ENCODE measurements around the gene TNFRSF13B. TPM values are rescaled to one million over a fixed set of nuclear protein-coding genes. Genes with fewer than 3 reads are reported as not detected.

Gene TNFRSF13B
- total and polyA plus RNA-seq, 12 donors, result 0.18 to 0.48 TPM; not detected in 10

DNA sequence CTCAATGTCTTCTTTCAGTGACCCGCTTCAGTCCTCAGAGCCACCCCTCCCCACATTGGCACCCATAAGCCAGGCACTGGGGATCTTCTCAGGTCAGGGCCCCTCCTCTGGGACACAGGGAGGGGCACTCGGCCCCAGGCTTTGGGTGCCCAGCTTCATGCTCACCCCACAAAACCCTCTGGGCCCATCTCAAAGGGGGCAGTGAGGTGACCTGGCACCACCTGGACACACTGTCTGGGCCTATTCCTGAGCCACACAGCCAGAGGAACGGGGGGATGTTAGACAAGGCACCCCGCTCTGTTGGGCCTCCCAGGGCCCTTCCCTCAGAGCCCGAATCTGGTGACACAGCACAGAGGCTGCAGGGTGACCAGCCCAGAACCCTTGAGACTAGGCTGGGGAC lies 36.1 kb downstream of the TNFRSF13B start:
- no peaks in the 10 kb centered on the region for H3K36me3 ChIP-seq (replicated peaks in 1 of 2)
- no peak for DNase-seq
- no peak overlapping the region for H3K4me3 ChIP-seq
- H3K4me1 ChIP-seq (replicated peaks in 1 of 2), result no peaks in the 10 kb centered on the region
- no peak overlapping the region for H3K27ac ChIP-seq
- H3K9me3 ChIP-seq (replicated peaks in 1 of 3), result no peaks in the 10 kb centered on the region
- TF ChIP-seq CTCF (IDR thresholded peaks at IDR 0.05) (no peak), POLR2A (IDR thresholded peaks at IDR 0.05) (no peak)
- 86 to 92% (median 87%) methylated on average over 1 to 5 of the region's 5 CpGs for WGBS, 4 donors
- intact Hi-C loops (cut with DNase I), result no loop called here
- H3K27me3 ChIP-seq, result no peaks in the 10 kb centered on the region

DNA sequence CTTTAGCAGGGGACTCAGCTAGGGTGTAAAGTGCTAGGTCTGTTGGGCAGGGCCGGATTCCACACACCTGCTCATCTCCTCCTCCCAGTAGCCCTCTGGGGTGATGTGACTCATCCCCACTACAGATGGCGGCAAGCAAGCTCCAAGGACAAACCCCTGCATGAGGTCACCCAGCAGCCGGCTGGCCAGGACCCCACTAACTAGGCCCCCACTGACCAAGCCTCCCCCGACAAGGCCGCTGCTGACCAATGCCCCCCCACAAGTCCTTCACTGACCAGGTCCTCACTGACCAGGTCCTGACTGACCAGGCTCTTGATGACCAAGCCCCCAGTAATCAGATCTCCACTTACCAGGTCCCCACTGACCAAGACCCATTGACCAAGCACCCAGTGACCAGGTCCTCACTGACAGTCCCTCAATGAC lies 36.7 kb downstream of the TNFRSF13B start:
- no peak overlapping the region for H3K4me3 ChIP-seq
- 40 to 75% (median 65%) methylated on average over 1 to 5 of the region's 5 CpGs for WGBS, 4 donors
- DNase-seq, result peak in 1 of 7 donors; percentile 33
- no peaks in the 10 kb centered on the region for H3K9me3 ChIP-seq (replicated peaks in 1 of 3)
- TF ChIP-seq CTCF (IDR thresholded peaks at IDR 0.05), result no peak
- no peak for TF ChIP-seq POLR2A (IDR thresholded peaks at IDR 0.05)
- H3K4me1 ChIP-seq (replicated peaks in 1 of 2), result no peaks in the 10 kb centered on the region
- H3K27me3 ChIP-seq, result no peaks in the 10 kb centered on the region
- H3K36me3 ChIP-seq (replicated peaks in 1 of 2), result no peaks in the 10 kb centered on the region
- intact Hi-C loops (cut with DNase I), result no loop called here
- H3K27ac ChIP-seq, result no peak overlapping the region

DNA sequence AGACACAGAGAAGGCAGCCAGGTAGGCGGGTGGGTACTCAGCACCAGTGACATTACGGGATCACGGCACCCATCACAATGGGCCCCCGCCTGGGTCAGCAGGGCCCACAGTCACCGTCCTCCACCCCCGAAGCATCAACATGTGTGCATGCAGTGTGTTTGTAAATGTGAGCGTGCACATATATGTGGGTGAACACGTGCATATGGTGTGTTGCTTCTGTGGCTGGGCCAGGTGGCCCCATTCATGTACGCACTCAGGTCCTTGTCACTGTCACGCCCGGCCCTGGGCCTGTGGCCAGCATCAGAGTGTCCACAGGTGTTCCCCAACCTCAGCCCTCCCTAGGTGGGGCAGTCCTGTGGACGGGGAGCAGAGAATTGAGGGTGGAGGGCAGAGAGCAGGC lies 37.1 kb downstream of the TNFRSF13B start:
- H3K36me3 ChIP-seq (replicated peaks in 1 of 2), result no peaks in the 10 kb centered on the region
- H3K4me3 ChIP-seq, result no peak overlapping the region
- no peak overlapping the region for H3K27ac ChIP-seq
- no peaks in the 10 kb centered on the region for H3K27me3 ChIP-seq
- no peak for TF ChIP-seq CTCF (IDR thresholded peaks at IDR 0.05)
- TF ChIP-seq POLR2A (IDR thresholded peaks at IDR 0.05), result no peak
- H3K9me3 ChIP-seq (replicated peaks in 1 of 3), result no peaks in the 10 kb centered on the region
- no peak for DNase-seq
- no peaks in the 10 kb centered on the region for H3K4me1 ChIP-seq (replicated peaks in 1 of 2)
- intact Hi-C loops (cut with DNase I), result no loop called here
- 89 to 97% (median 93%) methylated on average over 6 to 12 of the region's 12 CpGs for WGBS, 4 donors

DNA sequence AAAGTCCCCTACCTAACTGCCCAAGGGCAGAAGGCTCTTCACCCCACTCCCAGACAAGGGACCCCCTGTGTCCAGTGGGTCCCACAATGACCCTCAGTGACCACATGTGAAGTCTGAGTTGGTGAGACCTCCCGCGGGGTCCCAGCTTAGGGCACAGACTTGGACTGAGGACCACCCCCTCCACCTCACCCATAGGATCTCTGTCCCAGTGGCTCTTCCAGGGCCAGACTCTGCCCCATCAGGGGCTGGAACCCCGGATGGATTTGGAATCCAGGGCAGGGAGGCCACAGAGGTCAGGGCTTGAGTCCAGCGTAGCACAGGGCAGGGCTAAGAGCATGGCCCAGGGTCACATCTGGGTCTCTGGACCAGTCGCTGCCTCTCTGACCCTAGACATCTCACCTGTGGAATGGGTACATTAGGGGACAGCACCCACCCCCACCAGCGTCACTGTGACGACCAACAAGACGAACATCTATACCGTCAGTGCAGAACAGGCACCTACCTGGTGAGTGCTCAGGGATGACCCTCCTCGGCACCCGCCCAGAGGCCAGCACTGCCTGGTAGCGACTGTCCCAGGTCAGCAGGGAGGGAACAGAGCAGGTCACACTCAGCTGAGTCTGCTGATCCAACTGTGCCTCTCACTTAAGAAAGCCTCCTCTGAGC lies 37.7 kb downstream of the TNFRSF13B start:
- H3K36me3 ChIP-seq (replicated peaks in 1 of 2), result no peaks in the 10 kb centered on the region
- H3K9me3 ChIP-seq (replicated peaks in 1 of 3), result no peaks in the 10 kb centered on the region
- H3K4me3 ChIP-seq, result no peak overlapping the region
- H3K27ac ChIP-seq, result no peak overlapping the region
- TF ChIP-seq POLR2A (IDR thresholded peaks at IDR 0.05) (no peak), CTCF (IDR thresholded peaks at IDR 0.05) (no peak)
- 94 to 100% (median 97%) methylated on average over 2 to 12 of the region's 12 CpGs for WGBS, 4 donors
- no peaks in the 10 kb centered on the region for H3K27me3 ChIP-seq
- no peaks in the 10 kb centered on the region for H3K4me1 ChIP-seq (replicated peaks in 1 of 2)
- DNase-seq, result no peak
- intact Hi-C loops (cut with DNase I), result no loop called here
